Dermis lymphatic vessel endothelial cell (primary cell): ENCODE data around the gene KDM4B. TPM values are rescaled to one million over a fixed set of nuclear protein-coding genes. Genes with fewer than 3 reads are reported as not detected.

Experiments
- total RNA-seq: library from RNA; depleted of rRNA; stranded (reverse); fragments of >200 nt; gene quantifications from 2 replicates; pipeline ENCODE4 v1.2.1, GENCODE V29; 2014

Gene KDM4B
- total RNA-seq: 9.6 and 10.4 TPM in 2 replicates

GRCh38 chr19:4968462-4969291, at the start of gene KDM4B:
Gene KDM4B, plus strand, starts transcription at chr19:4969113. Its CDS starts 63,778 bp downstream, at chr19:5032891.

Other genes with a start within 250 kb of the KDM4B start
- 11.7 and 12.1 TPM in 2 replicates for gene DPP9, start 245.3 kb upstream of the KDM4B start, total RNA-seq
- gene FEM1A, start 177.4 kb upstream of the KDM4B start, total RNA-seq: 13.2 and 14.0 TPM in 2 replicates
- 2.5 and 2.6 TPM in 2 replicates for gene TICAM1, start 137.4 kb upstream of the KDM4B start, total RNA-seq
- 61.8 and 77.4 TPM in 2 replicates for gene PLIN3, start 101.4 kb upstream of the KDM4B start, total RNA-seq
- not detected in 2 replicates for gene ARRDC5, start 66.2 kb upstream of the KDM4B start, total RNA-seq
- gene UHRF1, start 59.6 kb upstream of the KDM4B start, total RNA-seq: 6.0 and 6.1 TPM in 2 replicates